ENCODE data around the gene PASD1.

PASD1 gene

DNA sequence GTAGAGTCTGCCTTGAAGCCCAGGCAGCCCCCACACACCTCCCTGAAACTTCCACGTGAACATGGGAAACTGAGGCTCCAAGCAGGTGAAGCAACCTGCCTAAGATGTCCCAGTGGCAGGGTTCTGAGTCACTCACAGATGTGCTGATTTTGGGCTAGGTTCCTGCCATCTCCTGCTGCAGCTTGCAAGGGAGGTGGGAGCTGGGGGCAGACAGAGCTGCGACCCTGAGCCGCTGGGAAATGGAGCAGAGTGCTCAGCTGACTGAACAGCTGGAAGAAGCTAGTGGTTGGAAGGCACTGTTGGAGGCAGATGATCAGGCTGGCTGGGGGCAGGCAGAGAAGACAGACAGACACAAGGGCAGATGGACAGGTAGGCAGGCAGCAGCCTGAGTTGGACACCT is 148.8 kb downstream of the PASD1 start:
- DNase-seq (ENCODE audit: insufficient read length, low spot score) (no peak), FAIRE-seq (no peak)
- TF ChIP-seq POU2F2 (IDR thresholded peaks at IDR 0.05; ENCODE audit: low read depth, low read length) (no peak), POLR2A (IDR thresholded peaks at IDR 0.05; ENCODE audit: low read depth, low read length) (no peak), TAF1 (IDR thresholded peaks at IDR 0.05; ENCODE audit: low read depth, low read length) (no peak), PAX5 (IDR thresholded peaks at IDR 0.05; ENCODE audit: insufficient read depth, low read length, severe bottlenecking) (no peak), SPI1 (IDR thresholded peaks at IDR 0.05; ENCODE audit: low read depth, low read length) (no peak), POLR2AphosphoS5 (IDR thresholded peaks at IDR 0.05; ENCODE audit: low read depth, low read length) (no peak)

DNA sequence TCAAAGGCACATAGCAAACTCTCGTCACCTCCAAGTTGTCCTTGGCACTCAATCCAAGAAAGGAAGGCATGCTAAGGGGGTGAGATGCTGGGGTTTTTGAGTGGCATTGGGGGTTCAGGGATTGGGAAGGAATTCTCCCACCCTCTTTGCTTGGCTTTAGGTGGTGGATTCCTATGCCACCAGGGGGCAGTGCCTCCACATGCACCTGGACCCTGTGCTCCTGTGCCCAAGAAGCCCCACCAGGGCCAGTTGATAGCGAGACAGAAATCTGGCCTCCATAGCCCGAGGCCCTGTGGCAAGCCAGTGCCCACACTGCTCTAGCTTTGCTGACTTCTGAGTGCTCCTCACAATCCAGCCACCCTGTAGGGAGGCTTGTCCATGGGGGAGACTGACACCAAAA is 150.4 kb downstream of the PASD1 start:
- TF ChIP-seq TAF1 (IDR thresholded peaks at IDR 0.05; ENCODE audit: low read depth, low read length) (no peak), POLR2A (IDR thresholded peaks at IDR 0.05; ENCODE audit: low read depth, low read length) (no peak), POU2F2 (IDR thresholded peaks at IDR 0.05; ENCODE audit: low read depth, low read length) (no peak), SPI1 (IDR thresholded peaks at IDR 0.05; ENCODE audit: low read depth, low read length) (no peak), PAX5 (IDR thresholded peaks at IDR 0.05; ENCODE audit: insufficient read depth, low read length, severe bottlenecking) (no peak)
- DNase-seq (ENCODE audit: insufficient read length, low spot score): peak; percentile 16
- no peak for FAIRE-seq

- no peak for FAIRE-seq
- no peak for TF ChIP-seq POLR2A (IDR thresholded peaks at IDR 0.05; ENCODE audit: low read depth, low read length)
- TF ChIP-seq SPI1 (IDR thresholded peaks at IDR 0.05; ENCODE audit: low read depth, low read length): no peak
- no peak for TF ChIP-seq PAX5 (IDR thresholded peaks at IDR 0.05; ENCODE audit: insufficient read depth, low read length, severe bottlenecking)
- TF ChIP-seq TAF1 (IDR thresholded peaks at IDR 0.05; ENCODE audit: low read depth, low read length): no peak
- no peak for TF ChIP-seq POU2F2 (IDR thresholded peaks at IDR 0.05; ENCODE audit: low read depth, low read length)
- no peak for TF ChIP-seq POLR2AphosphoS5 (IDR thresholded peaks at IDR 0.05; ENCODE audit: low read depth, low read length)
- no peak for DNase-seq (ENCODE audit: insufficient read length, low spot score)
Measured at GRCh38 chrX:151714362-151714761, 150.9 kb downstream of the PASD1 start.

- DNase-seq (ENCODE audit: insufficient read length, low spot score) (no peak), FAIRE-seq (no peak)
- TF ChIP-seq PAX5 (IDR thresholded peaks at IDR 0.05; ENCODE audit: insufficient read depth, low read length, severe bottlenecking) (no peak), POLR2AphosphoS5 (IDR thresholded peaks at IDR 0.05; ENCODE audit: low read depth, low read length) (no peak), TAF1 (IDR thresholded peaks at IDR 0.05; ENCODE audit: low read depth, low read length) (no peak)
Measured at GRCh38 chrX:151715752-151716151, 152.3 kb downstream of the PASD1 start, which contains the start of gene FATE1. Gene FATE1 (plus strand): TSS chrX:151716035. CDS start chrX:151716120, 85 bp downstream.

- no peak for TF ChIP-seq SPI1 (IDR thresholded peaks at IDR 0.05; ENCODE audit: low read depth, low read length)
- no peak for TF ChIP-seq POLR2A (IDR thresholded peaks at IDR 0.05; ENCODE audit: low read depth, low read length)
- TF ChIP-seq POU2F2 (IDR thresholded peaks at IDR 0.05; ENCODE audit: low read depth, low read length): no peak
- TF ChIP-seq POLR2AphosphoS5 (IDR thresholded peaks at IDR 0.05; ENCODE audit: low read depth, low read length): no peak
- TF ChIP-seq TAF1 (IDR thresholded peaks at IDR 0.05; ENCODE audit: low read depth, low read length): no peak
- TF ChIP-seq PAX5 (IDR thresholded peaks at IDR 0.05; ENCODE audit: insufficient read depth, low read length, severe bottlenecking): no peak
- FAIRE-seq (no peak), DNase-seq (ENCODE audit: insufficient read length, low spot score) (no peak)
Measured at GRCh38 chrX:151722241-151722846, 158.9 kb downstream of the PASD1 start.

DNA sequence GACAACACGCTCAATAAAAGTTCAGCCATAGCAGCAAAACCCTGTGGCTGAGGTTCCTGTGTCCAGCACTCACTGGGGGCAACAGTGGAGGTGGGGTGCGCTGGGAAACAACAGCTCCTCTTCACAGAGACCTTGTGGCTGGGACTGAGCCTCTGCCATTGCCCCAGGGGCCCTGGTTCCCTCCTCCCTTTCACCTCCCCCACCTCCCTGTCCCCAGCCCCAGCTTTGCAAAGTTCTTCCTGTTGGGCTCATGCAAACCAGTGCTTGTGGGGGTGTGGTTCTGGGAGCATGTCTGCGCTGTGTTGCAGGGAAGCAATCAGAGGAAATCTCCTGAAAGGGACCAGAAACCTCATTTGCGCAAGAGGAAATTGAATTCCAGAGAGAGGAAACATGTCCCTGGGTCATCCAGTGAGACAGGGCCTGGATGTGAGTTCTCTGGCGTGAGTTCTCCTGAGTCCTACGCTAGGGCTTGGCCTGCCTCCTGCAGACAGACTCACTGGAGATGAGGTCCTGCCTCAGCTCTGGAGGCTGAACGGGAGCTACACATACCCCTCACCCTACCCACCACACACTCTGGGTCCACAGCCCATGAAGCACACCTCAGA is 159.8 kb downstream of the PASD1 start:
- no peak for FAIRE-seq
- DNase-seq (ENCODE audit: insufficient read length, low spot score): no peak
- TF ChIP-seq PAX5 (IDR thresholded peaks at IDR 0.05; ENCODE audit: insufficient read depth, low read length, severe bottlenecking) (no peak), SPI1 (IDR thresholded peaks at IDR 0.05; ENCODE audit: low read depth, low read length) (no peak), POLR2AphosphoS5 (IDR thresholded peaks at IDR 0.05; ENCODE audit: low read depth, low read length) (no peak), POU2F2 (IDR thresholded peaks at IDR 0.05; ENCODE audit: low read depth, low read length) (no peak), TAF1 (IDR thresholded peaks at IDR 0.05; ENCODE audit: low read depth, low read length) (no peak), POLR2A (IDR thresholded peaks at IDR 0.05; ENCODE audit: low read depth, low read length) (no peak)

DNA sequence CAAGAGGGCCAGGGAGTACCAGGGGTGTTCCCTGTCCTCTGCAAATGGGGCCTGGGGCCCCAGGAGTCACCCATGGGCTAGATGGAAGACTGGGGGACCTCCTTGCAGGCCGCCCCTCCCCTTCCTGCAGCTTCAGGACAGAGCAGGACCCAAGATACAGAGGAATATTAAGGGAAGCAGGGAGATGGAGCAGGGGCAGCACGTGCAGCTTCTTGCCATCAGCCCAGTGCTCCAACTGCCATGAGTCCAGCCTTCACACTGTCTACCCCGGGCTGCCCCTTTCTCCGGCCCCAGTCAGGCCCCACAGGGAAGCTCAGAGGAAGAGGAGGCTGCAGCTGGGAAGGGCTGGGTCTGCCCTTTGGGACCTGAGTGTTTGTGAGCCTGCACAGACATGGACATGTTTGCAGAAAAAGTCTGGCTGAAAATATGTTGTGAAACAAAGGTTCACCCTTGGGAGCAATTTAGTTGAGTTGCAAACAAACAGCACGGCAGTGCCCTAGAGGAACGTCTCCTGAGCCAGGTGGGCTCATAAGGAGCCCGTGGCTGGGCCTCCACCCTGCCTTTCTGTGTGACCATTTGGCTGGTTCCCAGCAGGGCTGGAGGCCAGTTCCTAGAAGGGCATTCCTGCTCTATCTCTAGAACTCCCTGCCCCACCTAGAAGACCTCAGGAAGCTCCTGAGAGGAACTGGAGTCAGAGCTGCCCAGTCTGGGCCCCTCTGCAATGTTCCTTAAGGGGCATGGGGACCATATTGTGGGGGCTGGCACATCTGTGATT is 161.3 kb downstream of the PASD1 start:
- FAIRE-seq: no peak
- TF ChIP-seq POU2F2 (IDR thresholded peaks at IDR 0.05; ENCODE audit: low read depth, low read length): no peak
- no peak for TF ChIP-seq PAX5 (IDR thresholded peaks at IDR 0.05; ENCODE audit: insufficient read depth, low read length, severe bottlenecking)
- no peak for TF ChIP-seq POLR2AphosphoS5 (IDR thresholded peaks at IDR 0.05; ENCODE audit: low read depth, low read length)
- no peak for TF ChIP-seq SPI1 (IDR thresholded peaks at IDR 0.05; ENCODE audit: low read depth, low read length)
- no peak for DNase-seq (ENCODE audit: insufficient read length, low spot score)

DNA sequence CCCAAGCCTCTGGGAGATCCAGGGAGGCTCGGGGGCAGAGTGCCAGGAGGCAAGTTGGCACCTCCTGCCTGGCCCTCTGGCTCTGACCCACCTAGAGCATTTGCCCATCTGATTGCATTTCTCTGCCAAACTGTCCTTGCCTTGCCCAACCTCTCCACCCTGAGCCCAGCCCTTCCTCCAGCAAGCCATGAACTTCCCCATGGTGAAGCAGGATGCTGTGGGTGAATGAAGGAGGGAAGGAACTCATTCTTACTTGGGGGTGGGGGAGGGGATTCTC is 161.8 kb downstream of the PASD1 start:
- TF ChIP-seq POLR2AphosphoS5 (IDR thresholded peaks at IDR 0.05; ENCODE audit: low read depth, low read length) (no peak), TAF1 (IDR thresholded peaks at IDR 0.05; ENCODE audit: low read depth, low read length) (no peak), SPI1 (IDR thresholded peaks at IDR 0.05; ENCODE audit: low read depth, low read length) (no peak)
- no peak for DNase-seq (ENCODE audit: insufficient read length, low spot score)
- FAIRE-seq: no peak
